GM19023 (cell line): Measurements from ENCODE around the gene COL6A6.
"Not testable (repeated sequence)": the region's sequence is repeated elsewhere in the genome, so short reads cannot be mapped to it uniquely, and the experiment has no call there.

Experiments used
- ATAC-seq: cut with Tn5 transposase; IDR thresholded peaks from one replicate; pipeline ENCODE4 v1.9.1; 2021; ENCODE audit warnings: mild to moderate bottlenecking, moderate library complexity; ENCODE audit not compliant: unreplicated experiment

COL6A6 gene

GRCh38 chr3:130529486-130530215 lies 12.7 kb downstream of the COL6A6 start:
- no peak for ATAC-seq

GRCh38 chr3:130533247-130533646 lies 16.3 kb downstream of the COL6A6 start:
- ATAC-seq = no peak

GRCh38 chr3:130537673-130538304 lies 20.8 kb downstream of the COL6A6 start:
- ATAC-seq = no peak

GRCh38 chr3:130539005-130539404 lies 22.0 kb downstream of the COL6A6 start:
- peak; percentile 52 for ATAC-seq

GRCh38 chr3:130543322-130543721 lies 26.3 kb downstream of the COL6A6 start:
- no peak for ATAC-seq

GRCh38 chr3:130546920-130547679 lies 30.1 kb downstream of the COL6A6 start:
- ATAC-seq = no peak

GRCh38 chr3:130547680-130548065 lies 30.7 kb downstream of the COL6A6 start:
- not testable (repeated sequence) for ATAC-seq

- ATAC-seq = no peak
Measured at GRCh38 chr3:130548356-130548755, 31.4 kb downstream of the COL6A6 start.

- no peak for ATAC-seq
Measured at GRCh38 chr3:130557336-130558035, 40.5 kb downstream of the COL6A6 start.

- no peak for ATAC-seq
Measured at GRCh38 chr3:130558366-130558765, 41.4 kb downstream of the COL6A6 start.

GRCh38 chr3:130565224-130565623 lies 48.2 kb downstream of the COL6A6 start:
- ATAC-seq = no peak
